ENCODE results near the gene STKLD1.
"Not testable (repeated sequence)": the region's sequence is repeated elsewhere in the genome, so short reads cannot be mapped to it uniquely, and the experiment has no call there.

STKLD1 gene

DNA sequence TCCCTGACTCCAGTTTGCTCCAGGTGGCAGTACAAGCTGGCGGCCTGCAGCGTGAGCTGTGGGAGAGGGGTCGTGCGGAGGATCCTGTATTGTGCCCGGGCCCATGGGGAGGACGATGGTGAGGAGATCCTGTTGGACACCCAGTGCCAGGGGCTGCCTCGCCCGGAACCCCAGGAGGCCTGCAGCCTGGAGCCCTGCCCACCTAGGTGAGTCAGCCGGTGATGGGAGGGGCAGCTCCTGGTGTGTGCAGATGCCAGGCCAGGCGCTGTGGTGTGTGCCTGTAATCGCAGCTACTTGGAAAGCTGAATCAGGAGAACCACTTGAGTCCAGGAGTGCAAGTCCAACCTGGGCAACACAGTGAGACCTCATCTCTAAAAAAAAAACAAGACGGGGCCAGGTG is 73.6 kb downstream of the STKLD1 start:
- TF ChIP-seq ZNF335 (tag by site-specific recombination; conservative IDR thresholded peaks at IDR 0.05) (no peak), EGR2 (tag by site-specific recombination; IDR thresholded peaks at IDR 0.05; ENCODE audit: low read depth) (no peak), KLF1 (tag by site-specific recombination; IDR thresholded peaks at IDR 0.05) (0 out of 2 replicates have a peak, but pooled peaks have one; percentile 14), GLIS1 (tag by site-specific recombination; IDR thresholded peaks at IDR 0.05) (peak; percentile 20; the same call in 1 of the 2 replicates), SCRT1 (tag by site-specific recombination; IDR thresholded peaks at IDR 0.05; ENCODE audit: borderline replicate concordance) (no peak)
- TF ChIP-seq, protein P1, sequence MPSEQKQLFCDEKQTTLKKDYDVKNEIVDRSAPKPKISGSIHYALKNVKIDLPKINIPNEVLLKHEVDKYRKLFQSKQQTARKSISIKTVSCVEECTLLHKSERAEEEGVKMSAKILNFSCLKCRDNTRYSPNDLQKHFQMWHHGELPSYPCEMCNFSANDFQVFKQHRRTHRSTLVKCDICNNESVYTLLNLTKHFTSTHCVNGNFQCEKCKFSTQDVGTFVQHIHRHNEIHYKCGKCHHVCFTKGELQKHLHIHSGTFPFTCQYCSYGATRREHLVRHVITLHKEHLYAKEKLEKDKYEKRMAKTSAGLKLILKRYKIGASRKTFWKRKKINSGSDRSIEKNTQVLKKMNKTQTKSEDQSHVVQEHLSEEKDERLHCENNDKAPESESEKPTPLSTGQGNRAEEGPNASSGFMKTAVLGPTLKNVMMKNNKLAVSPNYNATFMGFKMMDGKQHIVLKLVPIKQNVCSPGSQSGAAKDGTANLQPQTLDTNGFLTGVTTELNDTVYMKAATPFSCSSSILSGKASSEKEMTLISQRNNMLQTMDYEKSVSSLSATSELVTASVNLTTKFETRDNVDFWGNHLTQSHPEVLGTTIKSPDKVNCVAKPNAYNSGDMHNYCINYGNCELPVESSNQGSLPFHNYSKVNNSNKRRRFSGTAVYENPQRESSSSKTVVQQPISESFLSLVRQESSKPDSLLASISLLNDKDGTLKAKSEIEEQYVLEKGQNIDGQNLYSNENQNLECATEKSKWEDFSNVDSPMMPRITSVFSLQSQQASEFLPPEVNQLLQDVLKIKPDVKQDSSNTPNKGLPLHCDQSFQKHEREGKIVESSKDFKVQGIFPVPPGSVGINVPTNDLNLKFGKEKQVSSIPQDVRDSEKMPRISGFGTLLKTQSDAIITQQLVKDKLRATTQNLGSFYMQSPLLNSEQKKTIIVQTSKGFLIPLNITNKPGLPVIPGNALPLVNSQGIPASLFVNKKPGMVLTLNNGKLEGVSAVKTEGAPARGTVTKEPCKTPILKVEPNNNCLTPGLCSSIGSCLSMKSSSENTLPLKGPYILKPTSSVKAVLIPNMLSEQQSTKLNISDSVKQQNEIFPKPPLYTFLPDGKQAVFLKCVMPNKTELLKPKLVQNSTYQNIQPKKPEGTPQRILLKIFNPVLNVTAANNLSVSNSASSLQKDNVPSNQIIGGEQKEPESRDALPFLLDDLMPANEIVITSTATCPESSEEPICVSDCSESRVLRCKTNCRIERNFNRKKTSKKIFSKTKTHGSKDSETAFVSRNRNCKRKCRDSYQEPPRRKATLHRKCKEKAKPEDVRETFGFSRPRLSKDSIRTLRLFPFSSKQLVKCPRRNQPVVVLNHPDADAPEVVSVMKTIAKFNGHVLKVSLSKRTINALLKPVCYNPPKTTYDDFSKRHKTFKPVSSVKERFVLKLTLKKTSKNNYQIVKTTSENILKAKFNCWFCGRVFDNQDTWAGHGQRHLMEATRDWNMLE (tag by site-specific recombination; conservative IDR thresholded peaks at IDR 0.05; ENCODE audit: low read depth): no peak
- TF ChIP-seq, protein P2, sequence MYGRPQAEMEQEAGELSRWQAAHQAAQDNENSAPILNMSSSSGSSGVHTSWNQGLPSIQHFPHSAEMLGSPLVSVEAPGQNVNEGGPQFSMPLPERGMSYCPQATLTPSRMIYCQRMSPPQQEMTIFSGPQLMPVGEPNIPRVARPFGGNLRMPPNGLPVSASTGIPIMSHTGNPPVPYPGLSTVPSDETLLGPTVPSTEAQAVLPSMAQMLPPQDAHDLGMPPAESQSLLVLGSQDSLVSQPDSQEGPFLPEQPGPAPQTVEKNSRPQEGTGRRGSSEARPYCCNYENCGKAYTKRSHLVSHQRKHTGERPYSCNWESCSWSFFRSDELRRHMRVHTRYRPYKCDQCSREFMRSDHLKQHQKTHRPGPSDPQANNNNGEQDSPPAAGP (tag by site-specific recombination; IDR thresholded peaks at IDR 0.05): 0 out of 2 replicates have a peak, but pooled peaks have one; percentile 18
- TF ChIP-seq, protein P3, sequence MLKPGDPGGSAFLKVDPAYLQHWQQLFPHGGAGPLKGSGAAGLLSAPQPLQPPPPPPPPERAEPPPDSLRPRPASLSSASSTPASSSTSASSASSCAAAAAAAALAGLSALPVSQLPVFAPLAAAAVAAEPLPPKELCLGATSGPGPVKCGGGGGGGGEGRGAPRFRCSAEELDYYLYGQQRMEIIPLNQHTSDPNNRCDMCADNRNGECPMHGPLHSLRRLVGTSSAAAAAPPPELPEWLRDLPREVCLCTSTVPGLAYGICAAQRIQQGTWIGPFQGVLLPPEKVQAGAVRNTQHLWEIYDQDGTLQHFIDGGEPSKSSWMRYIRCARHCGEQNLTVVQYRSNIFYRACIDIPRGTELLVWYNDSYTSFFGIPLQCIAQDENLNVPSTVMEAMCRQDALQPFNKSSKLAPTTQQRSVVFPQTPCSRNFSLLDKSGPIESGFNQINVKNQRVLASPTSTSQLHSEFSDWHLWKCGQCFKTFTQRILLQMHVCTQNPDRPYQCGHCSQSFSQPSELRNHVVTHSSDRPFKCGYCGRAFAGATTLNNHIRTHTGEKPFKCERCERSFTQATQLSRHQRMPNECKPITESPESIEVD (tag by site-specific recombination; IDR thresholded peaks at IDR 0.05): no peak
- ChIA-PET POLR2A (interaction anchor here (0.7 to 1.4 kb wide), 2 partner anchors 9 to 54 kb away, joined by 3 to 12 read pairs; partner anchors contain the start of gene CACFD1), CTCF (interaction anchor here (0.7 to 1.5 kb wide), 2 partner anchors 8 to 51 kb away, joined by 3 to 7 read pairs; no protein-coding TSS in a partner anchor)
- H3K4me3 ChIP-seq (ENCODE audit: low read depth, low read length): no peak overlapping the region
- no peak overlapping the region for H3K27ac ChIP-seq (ENCODE audit: extremely low read depth, low read depth, low read length)
- H3K9me3 ChIP-seq (ENCODE audit: control insufficient read depth, insufficient read depth, low read depth, low read length): no peaks in the 10 kb centered on the region
- H3K4me1 ChIP-seq (ENCODE audit: control insufficient read depth, insufficient read depth, low read length): no peaks in the 10 kb centered on the region
- no peaks in the 10 kb centered on the region for H3K36me3 ChIP-seq (ENCODE audit: control insufficient read depth in 2 of 2, insufficient read depth in 1 of 2, low read length in 2 of 2)

DNA sequence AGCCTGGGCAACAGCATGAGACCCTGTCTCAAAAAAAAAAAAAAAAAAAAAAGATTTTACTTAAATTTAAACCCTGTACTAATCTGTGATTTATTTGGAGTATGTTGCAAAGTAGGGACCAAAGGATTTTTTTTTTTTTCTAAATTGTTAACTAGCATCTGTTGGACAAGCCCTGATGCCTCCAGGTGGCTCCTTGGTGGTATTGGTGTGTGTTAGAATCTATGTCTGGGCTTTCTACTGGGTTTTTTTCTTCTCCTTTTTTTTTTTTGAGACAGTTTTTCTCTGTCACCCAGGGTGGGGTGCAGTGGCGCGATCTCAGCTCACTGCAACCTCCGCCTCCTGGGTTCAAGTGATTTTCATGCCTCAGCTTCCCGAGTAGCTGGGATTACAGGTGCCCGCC is 75.7 kb downstream of the STKLD1 start:
- not testable (repeated sequence) for H3K4me1 ChIP-seq (ENCODE audit: control insufficient read depth, insufficient read depth, low read length); H3K9me3 ChIP-seq (ENCODE audit: control insufficient read depth, insufficient read depth, low read depth, low read length); H3K27ac ChIP-seq (ENCODE audit: extremely low read depth, low read depth, low read length); H3K4me3 ChIP-seq (ENCODE audit: low read depth, low read length); H3K36me3 ChIP-seq (ENCODE audit: control insufficient read depth in 2 of 2, insufficient read depth in 1 of 2, low read length in 2 of 2)
- POLR2A ChIA-PET: interaction anchor here (0.6 kb wide), 1 partner anchor 16 kb away, joined by 3 read pairs; no protein-coding TSS in a partner anchor
- CTCF ChIA-PET: interaction anchor here (0.7 to 1.5 kb wide), 4 partner anchors 8 to 271 kb away, joined by 3 to 5 read pairs (median 3); partner anchors contain the start of gene CACFD1

DNA sequence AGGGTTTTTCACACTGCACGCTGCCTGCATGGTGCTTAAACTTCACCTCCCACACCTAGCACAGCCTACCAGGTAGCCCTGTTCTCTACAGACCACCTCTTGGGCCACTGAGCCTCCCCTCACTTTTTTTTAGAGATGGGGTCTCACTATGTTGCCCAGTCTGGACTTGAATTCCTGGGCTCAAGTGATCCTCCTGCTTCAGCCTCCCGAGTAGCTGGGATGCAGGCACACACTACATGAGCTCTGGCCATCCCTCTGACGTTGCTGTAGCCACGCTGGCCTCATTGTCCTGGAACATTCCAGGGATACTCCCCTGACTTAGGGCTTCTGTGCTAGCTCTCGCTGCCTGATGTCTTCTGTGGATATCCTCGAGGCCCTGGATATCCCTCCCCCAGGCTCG is 76.4 kb downstream of the STKLD1 start:
- POLR2A ChIA-PET: interaction anchor here (1.2 kb wide), 1 partner anchor 105 kb away, joined by 3 read pairs; the partner anchor contains the start of genes MED22 and RPL7A
- Histone ChIP-seq H3K27ac (ENCODE audit: extremely low read depth, low read depth, low read length) (no peak overlapping the region), H3K9me3 (ENCODE audit: control insufficient read depth, insufficient read depth, low read depth, low read length) (no peaks in the 10 kb centered on the region), H3K36me3 (ENCODE audit: control insufficient read depth in 2 of 2, insufficient read depth in 1 of 2, low read length in 2 of 2) (peaks cover 0 to 7% of the 10 kb centered on the region in 2 experiments; a peak in 1 of 3 replicates), H3K4me3 (ENCODE audit: low read depth, low read length) (no peak overlapping the region), H3K4me1 (ENCODE audit: control insufficient read depth, insufficient read depth, low read length) (no peaks in the 10 kb centered on the region)
- TF ChIP-seq ZNF121 (tag by site-specific recombination; IDR thresholded peaks at IDR 0.05) (peak; percentile 89), ZNF555 (tag by site-specific recombination; conservative IDR thresholded peaks at IDR 0.05) (no peak)
- CTCF ChIA-PET: interaction anchor here (0.5 to 0.8 kb wide), 3 partner anchors 9 to 270 kb away, joined by 3 read pairs; no protein-coding TSS in a partner anchor
